K562 (cell line): ENCODE data around the gene CCDC174. TPM values are rescaled to one million over a fixed set of nuclear protein-coding genes. Genes with fewer than 3 reads are reported as not detected.

ENCODE experiments used
- ATAC-seq: fragments of 200-7000 bp; cut with Tn5 transposase; 3 replicates; pipeline ENCODE4 v1.9.1; 2020; ENCODE audit warnings: moderate library complexity
- BruUV-seq: library from RNA; stranded (reverse); fragments of 400-500 nt; replicated peaks from 2 replicates; lab custom pipeline; 2021; lab: Mats Ljungman, UMichigan
- CTCF ChIA-PET: fragments of 300-600 bp; formaldehyde crosslinking; extraction: SDS; loops from one replicate; lab custom pipeline; 2021; ENCODE audit warnings: low intra/inter-chr PET ratio; lab: Yijun Ruan, JAX
- POLR2A ChIA-PET: fragments of 300-600, 350-650 bp; sonication (Branson Sonifier 250); formaldehyde crosslinking; extraction: SDS; loops from one replicate; lab custom pipeline; 2021; ENCODE audit warnings: antibody characterized with exemption, inconsistent platforms; lab: Yijun Ruan, JAX
- DNase-seq, 4 experiments: peaks; one replicate each; pipeline versions ENCODE4 v3.0.0 to v3.0.0-alpha.2; 2011 to 2018; ENCODE audit warnings: low spot score in 3 of 4, mixed read lengths in 3 of 4; ENCODE audit errors: extremely low read depth in 1 of 4
- FAIRE-seq: peaks from 2 replicates; lab custom pipeline; 2011; peaks lifted over from hg19 to GRCh38; lab: Jason Lieb, UNC
- H2AFZ ChIP-seq: 2 replicates; pipeline ENCODE4 v1.6.0; 2011; ENCODE audit warnings: low read depth, low read length, control low read depth, inconsistent platforms
- H3K27ac ChIP-seq: fragments of 200-600 bp; 3 replicates; pipeline ENCODE4 v1.8.0; 2011; ENCODE audit warnings: low read depth, mild to moderate bottlenecking, control low read depth, inconsistent platforms, low read length, moderate library complexity, mixed read lengths; ENCODE audit errors: extremely low read depth
- H3K27me3 ChIP-seq, 2 experiments: fragments of 300-600 bp in 1 of 2; 2 replicates in 1 of 2; 3 replicates in 1 of 2; pipeline versions ENCODE4 v1.6.0 to v1.8.0; 2011; ENCODE audit warnings: inconsistent platforms in 2 of 2, low read length in 2 of 2, mild to moderate bottlenecking in 1 of 2, mixed read lengths in 1 of 2, moderate library complexity in 1 of 2; ENCODE audit not compliant: control insufficient read depth in 2 of 2, insufficient read depth in 2 of 2
- H3K36me3 ChIP-seq: fragments of 300-600 bp; 3 replicates; pipeline ENCODE4 v1.8.0; 2011; ENCODE audit warnings: mild to moderate bottlenecking, low read length, inconsistent platforms; ENCODE audit not compliant: control insufficient read depth, insufficient read depth
- H3K4me1 ChIP-seq, 2 experiments: fragments of 200-600 bp in 1 of 2; replicated peaks in 1 of 2; 2 replicates in 1 of 2; 3 replicates in 1 of 2; pipeline versions ENCODE4 v1.5.1 to v1.8.0; 2011; ENCODE audit warnings: inconsistent platforms in 2 of 2, low read length in 2 of 2, mild to moderate bottlenecking in 1 of 2, mixed read lengths in 1 of 2, moderate library complexity in 1 of 2; ENCODE audit not compliant: control insufficient read depth in 2 of 2, insufficient read depth in 2 of 2
- H3K4me2 ChIP-seq: 2 replicates; pipeline ENCODE4 v1.6.1; 2011; ENCODE audit warnings: low read length, control low read depth, inconsistent platforms, mixed read lengths; ENCODE audit not compliant: insufficient read depth
- H3K4me3 ChIP-seq: fragments of 200-600 bp; sonication (generic), shearing (Covaris generic); 2 replicates; pipeline ENCODE4 v1.5.1; 2016; ENCODE audit warnings: control low read depth, inconsistent platforms
- H3K79me2 ChIP-seq: fragments of 200-600 bp; 3 replicates; pipeline ENCODE4 v1.8.0; 2011; ENCODE audit warnings: low read length, inconsistent platforms; ENCODE audit not compliant: control insufficient read depth, insufficient read depth
- H3K9ac ChIP-seq, 2 experiments: 2 replicates each; pipeline versions ENCODE4 v1.6.0 to v1.6.1; 2011; ENCODE audit warnings: low read depth in 2 of 2, low read length in 2 of 2, control low read depth in 1 of 2, inconsistent platforms in 1 of 2, mild to moderate bottlenecking in 1 of 2, mixed read lengths in 1 of 2; ENCODE audit not compliant: insufficient read depth in 1 of 2
- H3K9me1 ChIP-seq: one replicate; pipeline ENCODE4 v1.6.0; 2011; ENCODE audit warnings: inconsistent platforms, mild to moderate bottlenecking, low read length, moderate library complexity; ENCODE audit not compliant: control insufficient read depth, insufficient read depth
- H3K9me3 ChIP-seq: replicated peaks from 2 replicates; pipeline ENCODE4 v1.5.1; 2011; ENCODE audit warnings: low read depth, low read length, inconsistent platforms; ENCODE audit not compliant: control insufficient read depth, insufficient read depth
- H4K20me1 ChIP-seq: replicated peaks from 2 replicates; pipeline ENCODE4 v1.6.1; 2011; ENCODE audit warnings: low read length, inconsistent platforms, mixed read lengths; ENCODE audit not compliant: control insufficient read depth, insufficient read depth
- HMGXB4 ChIP-seq: sonication (generic); formaldehyde crosslinking; IDR thresholded peaks from 2 replicates; pipeline ENCODE4 v1.8.1; 2023; ENCODE audit warnings: mild to moderate bottlenecking, missing genetic modification reagents
- KDM1A ChIP-seq, 2 experiments: fragments of 450-650 bp; IDR thresholded peaks; 2 replicates each; pipeline ENCODE4 v1.6.1; 2016; ENCODE audit warnings: mild to moderate bottlenecking in 2 of 2
- L3MBTL2 ChIP-seq: fragments of 450-650 bp; IDR thresholded peaks from 2 replicates; pipeline ENCODE4 v1.6.1; 2016; ENCODE audit warnings: mild to moderate bottlenecking, moderate library complexity
- NR1H2 ChIP-seq: sonication (generic); formaldehyde crosslinking; IDR thresholded peaks from 2 replicates; pipeline ENCODE4 v1.4.0; 2020; ENCODE audit warnings: mild to moderate bottlenecking, missing genetic modification reagents
- POLR2B ChIP-seq: fragments of 450-650 bp; IDR thresholded peaks from 2 replicates; pipeline ENCODE4 v1.6.1; 2018; ENCODE audit warnings: low read depth; ENCODE audit not compliant: partially characterized antibody
- RBM15 ChIP-seq: fragments of 200-400 bp; formaldehyde crosslinking; IDR thresholded peaks from 2 replicates; pipeline ENCODE4 v1.6.1; 2018; ENCODE audit warnings: mild to moderate bottlenecking, low read length, moderate library complexity; ENCODE audit not compliant: insufficient read depth
- RFX7 ChIP-seq: fragments of 250-450 bp; sonication (Bioruptor Pico); IDR thresholded peaks from 2 replicates; pipeline ENCODE4 v1.5.1; 2021; ENCODE audit warnings: mild to moderate bottlenecking
- SMAD2 ChIP-seq: fragments of 150-350 bp; IDR thresholded peaks from 2 replicates; pipeline ENCODE4 v1.6.1; 2014; ENCODE audit warnings: low read depth, mild to moderate bottlenecking, low read length
- SPI1 ChIP-seq: IDR thresholded peaks from 2 replicates; pipeline ENCODE4 v1.6.1; 2011; ENCODE audit warnings: low read depth, low read length, control low read depth, borderline replicate concordance
- TAF15 ChIP-seq: fragments of 200-400 bp; formaldehyde crosslinking; IDR thresholded peaks from 2 replicates; pipeline ENCODE4 v1.6.1; 2017; ENCODE audit warnings: mild to moderate bottlenecking, low read depth, low read length, moderate library complexity
- TCF7L2 ChIP-seq: fragments of 150-350 bp; IDR thresholded peaks from 2 replicates; pipeline ENCODE4 v1.6.1; 2016; ENCODE audit warnings: low read depth, mild to moderate bottlenecking, low read length, moderate library complexity
- ZNF263 ChIP-seq: sonication (generic); formaldehyde crosslinking; IDR thresholded peaks from 2 replicates; pipeline ENCODE4 v1.8.0; 2022; ENCODE audit warnings: mild to moderate bottlenecking, missing genetic modification reagents, borderline replicate concordance
- ZNF282 ChIP-seq: sonication (generic); formaldehyde crosslinking; IDR thresholded peaks from 2 replicates; pipeline ENCODE4 v1.8.1; 2023; ENCODE audit warnings: missing genetic modification reagents
- ZNF431 ChIP-seq: sonication (generic); formaldehyde crosslinking; IDR thresholded peaks from 2 replicates; pipeline ENCODE4 v1.8.0; 2022; ENCODE audit warnings: mild to moderate bottlenecking, missing genetic modification reagents
- ZNF586 ChIP-seq: fragments of 450-650 bp; formaldehyde crosslinking; conservative IDR thresholded peaks from 2 replicates; pipeline ENCODE4 v1.4.0; 2020; ENCODE audit warnings: mild to moderate bottlenecking, moderate library complexity
- in situ Hi-C: fragments of 300-500 bp; cut with MboI; formaldehyde crosslinking; loops from 4 replicates; pipeline ENCODE4 v1.15.0; 2018; ENCODE audit warnings: inconsistent platforms, mixed read lengths
- intact Hi-C: fragments of 100-400 bp; cut with micrococcal nuclease; formaldehyde crosslinking; loops from 2 replicates; pipeline ENCODE4 v1.14.2; 2022
- polyA plus RNA-seq, 8 experiments: library from polyadenylated mRNA; depleted of rRNA in 4 of 8; stranded (reverse) in 5 of 8; unstranded in 3 of 8; fragments of >200 nt; fragmentation: Nextera tagmentation in 2 of 8; fragmentation: Illumina TruSeq in 1 of 8; extraction: Ambion mirVana in 2 of 8; extraction: Trizol in 1 of 8; gene quantifications; 2 replicates each; pipeline versions ENCODE4 v1.2.1 to v1.2.3, GENCODE V29; 2011 to 2014; ENCODE audit warnings: inconsistent platforms in 1 of 8, missing spikeins in 1 of 8
- total RNA-seq, 7 experiments: library from RNA; depleted of rRNA in 6 of 7; stranded (reverse); fragments of >200 nt in 6 of 7; fragmentation: Illumina TruSeq in 2 of 7; extraction: Trizol in 2 of 7; gene quantifications; 2 replicates each; pipeline versions ENCODE4 v1.2.1 to v1.2.3, GENCODE V29; 2011 to 2021; ENCODE audit warnings: low replicate concordance in 1 of 7
- TF ChIP-seq, protein P1 (sequence below): fragments of 450-650 bp; conservative IDR thresholded peaks from 2 replicates; pipeline ENCODE4 v1.6.1; 2016; ENCODE audit warnings: missing genetic modification characterization, low read depth, mild to moderate bottlenecking, control low read depth, missing compliant biosample characterization
- TF ChIP-seq, protein P2 (sequence below): fragments of 250-450 bp; sonication (Bioruptor Pico); IDR thresholded peaks from 2 replicates; pipeline ENCODE4 v1.6.1; 2021; ENCODE audit warnings: mild to moderate bottlenecking
- TF ChIP-seq, protein P3 (sequence below): fragments of 250-450 bp; sonication (Bioruptor Pico); IDR thresholded peaks from 2 replicates; pipeline ENCODE4 v1.4.0; 2020; ENCODE audit warnings: mild to moderate bottlenecking

Gene CCDC174
- total and polyA plus RNA-seq, 9 of the 15 experiments (the other 6 are each of a cell fraction or from before 2014, with no cell fraction given): 7.4 to 41.0 (median 28.5) TPM

DNA sequence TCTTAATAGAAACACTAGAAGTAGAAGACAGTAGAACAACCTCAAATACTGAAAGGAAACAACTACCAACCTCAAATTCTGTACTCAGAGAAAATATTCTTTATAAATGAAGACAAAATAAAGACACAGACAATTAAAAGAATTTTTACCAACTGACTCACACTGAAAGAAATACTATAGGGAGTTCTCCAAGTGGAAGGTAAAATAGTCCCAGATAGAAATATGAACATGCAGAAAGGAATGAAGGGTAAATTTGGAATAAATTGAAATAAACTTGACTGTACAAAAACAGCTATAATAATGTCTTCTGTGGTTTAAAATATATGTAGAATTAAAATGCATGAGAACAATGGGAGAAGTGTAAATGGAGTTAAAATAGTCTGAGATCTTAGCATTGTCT lies 36.7 kb upstream of the CCDC174 start:
- peaks cover 7 to 26% of the 10 kb centered on the region in 2 experiments; a peak in 4 of 5 replicates for H3K27me3 ChIP-seq
- no peak overlapping the region for H3K4me3 ChIP-seq
- H3K79me2 ChIP-seq: no peaks in the 10 kb centered on the region
- intact Hi-C loops: no loop called here
- H3K4me2 ChIP-seq: no peak overlapping the region
- no peaks in the 10 kb centered on the region for H3K36me3 ChIP-seq
- TF ChIP-seq, protein P1, sequence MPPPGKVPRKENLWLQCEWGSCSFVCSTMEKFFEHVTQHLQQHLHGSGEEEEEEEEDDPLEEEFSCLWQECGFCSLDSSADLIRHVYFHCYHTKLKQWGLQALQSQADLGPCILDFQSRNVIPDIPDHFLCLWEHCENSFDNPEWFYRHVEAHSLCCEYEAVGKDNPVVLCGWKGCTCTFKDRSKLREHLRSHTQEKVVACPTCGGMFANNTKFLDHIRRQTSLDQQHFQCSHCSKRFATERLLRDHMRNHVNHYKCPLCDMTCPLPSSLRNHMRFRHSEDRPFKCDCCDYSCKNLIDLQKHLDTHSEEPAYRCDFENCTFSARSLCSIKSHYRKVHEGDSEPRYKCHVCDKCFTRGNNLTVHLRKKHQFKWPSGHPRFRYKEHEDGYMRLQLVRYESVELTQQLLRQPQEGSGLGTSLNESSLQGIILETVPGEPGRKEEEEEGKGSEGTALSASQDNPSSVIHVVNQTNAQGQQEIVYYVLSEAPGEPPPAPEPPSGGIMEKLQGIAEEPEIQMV (tag): no peak
- no peak for TF ChIP-seq TCF7L2
- TF ChIP-seq ZNF586 (CRISPR knock-in tag): no peak
- no peak for TF ChIP-seq SPI1
- no peak for TF ChIP-seq ZNF282
- no peak for TF ChIP-seq RBM15
- TF ChIP-seq POLR2B: no peak
- no peak for TF ChIP-seq NR1H2
- no peak for TF ChIP-seq TAF15
- TF ChIP-seq SMAD2: no peak
- TF ChIP-seq, protein P2, sequence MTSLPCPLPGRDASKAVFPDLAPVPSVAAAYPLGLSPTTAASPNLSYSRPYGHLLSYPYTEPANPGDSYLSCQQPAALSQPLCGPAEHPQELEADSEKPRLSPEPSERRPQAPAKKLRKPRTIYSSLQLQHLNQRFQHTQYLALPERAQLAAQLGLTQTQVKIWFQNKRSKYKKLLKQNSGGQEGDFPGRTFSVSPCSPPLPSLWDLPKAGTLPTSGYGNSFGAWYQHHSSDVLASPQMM (CRISPR knock-in tag): no peak
- TF ChIP-seq ZNF263 (CRISPR knock-in tag): no peak
- TF ChIP-seq, protein P3, sequence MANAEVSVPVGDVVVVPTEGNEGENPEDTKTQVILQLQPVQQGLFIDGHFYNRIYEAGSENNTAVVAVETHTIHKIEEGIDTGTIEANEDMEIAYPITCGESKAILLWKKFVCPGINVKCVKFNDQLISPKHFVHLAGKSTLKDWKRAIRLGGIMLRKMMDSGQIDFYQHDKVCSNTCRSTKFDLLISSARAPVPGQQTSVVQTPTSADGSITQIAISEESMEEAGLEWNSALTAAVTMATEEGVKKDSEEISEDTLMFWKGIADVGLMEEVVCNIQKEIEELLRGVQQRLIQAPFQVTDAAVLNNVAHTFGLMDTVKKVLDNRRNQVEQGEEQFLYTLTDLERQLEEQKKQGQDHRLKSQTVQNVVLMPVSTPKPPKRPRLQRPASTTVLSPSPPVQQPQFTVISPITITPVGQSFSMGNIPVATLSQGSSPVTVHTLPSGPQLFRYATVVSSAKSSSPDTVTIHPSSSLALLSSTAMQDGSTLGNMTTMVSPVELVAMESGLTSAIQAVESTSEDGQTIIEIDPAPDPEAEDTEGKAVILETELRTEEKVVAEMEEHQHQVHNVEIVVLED (CRISPR knock-in tag): no peak
- TF ChIP-seq RFX7: no peak
- TF ChIP-seq KDM1A (IDR thresholded peaks at IDR 0.05): no peak
- TF ChIP-seq L3MBTL2: no peak
- TF ChIP-seq HMGXB4 (CRISPR knock-in tag): no peak
- no peak for TF ChIP-seq ZNF431 (CRISPR knock-in tag)
- in situ Hi-C loops: no loop called here
- no peak overlapping the region for H3K27ac ChIP-seq
- no peak overlapping the region for H2AFZ ChIP-seq
- no peak for ATAC-seq
- H3K9me1 ChIP-seq: no peaks in the 10 kb centered on the region
- CTCF ChIA-PET: no interaction called here
- H4K20me1 ChIP-seq: no peaks in the 10 kb centered on the region
- no peaks in the 10 kb centered on the region for H3K4me1 ChIP-seq
- POLR2A ChIA-PET: interaction anchor here (1.6 kb wide), 1 partner anchor 8 kb away, joined by 5 read pairs; no protein-coding TSS in a partner anchor
- no peak for DNase-seq
- H3K9ac ChIP-seq: no peak overlapping the region
- H3K9me3 ChIP-seq: no peaks in the 10 kb centered on the region
- no TSS peak for BruUV-seq
- FAIRE-seq: no peak
